ENCODE data around the gene UBN1.
"Not testable (repeated sequence)": the region's sequence is repeated elsewhere in the genome, so short reads cannot be mapped to it uniquely, and the experiment has no call there.

Gene UBN1

GRCh38 chr16:4890686-4891085 is 43.4 kb downstream of the UBN1 start:
- DNase-seq: no peak

GRCh38 chr16:4891097-4891885 is 44.0 kb downstream of the UBN1 start:
- no peak for DNase-seq

- DNase-seq: no peak
Measured at GRCh38 chr16:4891886-4892216, 44.6 kb downstream of the UBN1 start.

- no peak for DNase-seq
Measured at GRCh38 chr16:4892361-4893102, 45.3 kb downstream of the UBN1 start.

- no peak for DNase-seq
Measured at GRCh38 chr16:4893103-4893862, 46.0 kb downstream of the UBN1 start.

GRCh38 chr16:4894276-4895150 is 47.2 kb downstream of the UBN1 start:
- no peak for DNase-seq

GRCh38 chr16:4895366-4895765 is 48.1 kb downstream of the UBN1 start:
- DNase-seq: no peak

GRCh38 chr16:4896761-4897160 is 49.5 kb downstream of the UBN1 start:
- not testable (repeated sequence) for DNase-seq

GRCh38 chr16:4897328-4897727 is 50.0 kb downstream of the UBN1 start:
- DNase-seq: no peak

GRCh38 chr16:4898811-4899473 is 51.7 kb downstream of the UBN1 start:
- no peak for DNase-seq

GRCh38 chr16:4899474-4899846 is 52.2 kb downstream of the UBN1 start:
- DNase-seq: no peak

- no peak for DNase-seq
Measured at GRCh38 chr16:4900036-4900435, 52.8 kb downstream of the UBN1 start.

- no peak for DNase-seq
Measured at GRCh38 chr16:4900750-4901149, 53.5 kb downstream of the UBN1 start.

- no peak for DNase-seq
Measured at GRCh38 chr16:4902038-4902437, 54.8 kb downstream of the UBN1 start.

- no peak for DNase-seq
Measured at GRCh38 chr16:4904108-4904941, 57.0 kb downstream of the UBN1 start.

- no peak for DNase-seq
Measured at GRCh38 chr16:4904942-4905615, 57.8 kb downstream of the UBN1 start.

- no peak for DNase-seq
Measured at GRCh38 chr16:4908854-4909401, 61.6 kb downstream of the UBN1 start.

GRCh38 chr16:4909825-4910224 is 62.5 kb downstream of the UBN1 start:
- no peak for DNase-seq

GRCh38 chr16:4910828-4911227 is 63.5 kb downstream of the UBN1 start:
- DNase-seq: no peak

- DNase-seq: no peak
Measured at GRCh38 chr16:4911970-4912386, 64.7 kb downstream of the UBN1 start.
